BLaER1 treated with 17β-estradiol and CSF1 and Interleukin-3, amounts not matched to agents 10 nM and 100 nM (cell line): ENCODE measurements around the gene LARP1.
"Not testable (repeated sequence)": the region's sequence is repeated elsewhere in the genome, so short reads cannot be mapped to it uniquely, and the experiment has no call there.

Experiments
- H3K27ac ChIP-seq, 11 experiments: shearing (Covaris generic); formaldehyde crosslinking; 2 replicates each; pipeline ENCODE4 v1.8.1; 2022
- H3K27me3 ChIP-seq, 11 experiments: shearing (Covaris generic); formaldehyde crosslinking; 2 replicates each; pipeline ENCODE4 v1.8.1; 2022
- H3K36me3 ChIP-seq, 11 experiments: shearing (Covaris generic); formaldehyde crosslinking; 2 replicates each; pipeline ENCODE4 v1.8.1; 2022
- H3K4me1 ChIP-seq, 10 experiments: shearing (Covaris generic); formaldehyde crosslinking; 2 replicates each; pipeline ENCODE4 v1.8.1; 2022
- H3K4me2 ChIP-seq, 11 experiments: shearing (Covaris generic); formaldehyde crosslinking; 2 replicates each; pipeline ENCODE4 v1.8.1; 2022
- H3K4me3 ChIP-seq, 10 experiments: shearing (Covaris generic); formaldehyde crosslinking; 2 replicates each; pipeline ENCODE4 v1.8.1; 2022
- H3K9ac ChIP-seq, 11 experiments: shearing (Covaris generic); formaldehyde crosslinking; 2 replicates each; pipeline ENCODE4 v1.8.1; 2022
- H3K9me3 ChIP-seq, 11 experiments: shearing (Covaris generic); formaldehyde crosslinking; replicated peaks in 1 of 11; 2 replicates each; pipeline ENCODE4 v1.8.1; 2022
- H4K20me1 ChIP-seq, 11 experiments: shearing (Covaris generic); formaldehyde crosslinking; 2 replicates each; pipeline ENCODE4 v1.8.1; 2022
- Cebpa-rat ChIP-seq, 11 experiments: shearing (Covaris generic); IDR thresholded peaks; 2 replicates each; pipeline ENCODE4 v1.8.1; 2022

Gene LARP1

DNA sequence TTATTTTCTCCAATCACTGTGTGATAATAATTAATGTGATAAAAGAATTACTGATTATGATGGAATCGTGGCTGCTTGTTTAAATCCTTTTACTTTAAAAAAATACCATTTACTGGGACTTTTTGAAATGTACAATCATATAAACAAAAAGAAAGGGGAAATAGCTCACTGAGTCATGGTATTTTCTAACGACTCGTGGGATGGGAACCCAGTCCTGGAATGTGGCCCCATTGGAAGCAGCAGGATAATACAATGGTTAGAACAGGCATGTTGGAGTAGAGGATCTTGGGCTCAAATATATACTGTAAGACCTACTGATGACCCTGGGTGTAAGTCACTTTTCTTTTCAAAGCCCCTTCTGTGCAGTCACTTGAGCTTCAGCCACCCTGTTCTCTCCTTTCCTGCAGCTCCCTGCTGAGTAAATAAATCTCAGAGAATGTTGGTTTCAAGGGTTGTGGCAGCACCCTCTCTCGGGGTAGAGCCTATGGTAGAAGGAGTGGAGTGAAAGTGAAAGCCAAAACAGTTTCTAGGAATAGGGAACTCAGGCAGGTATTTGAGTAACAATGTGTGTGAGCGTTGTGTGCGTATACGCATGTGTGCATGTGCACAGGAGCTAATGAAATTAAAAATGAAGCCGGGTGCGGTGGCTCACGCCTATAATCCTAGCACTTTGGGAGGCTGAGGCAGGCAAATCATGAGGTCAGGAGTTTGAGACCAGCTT, 40.8 kb upstream of the LARP1 start:
- no peak overlapping the region for H3K9ac ChIP-seq
- no peak overlapping the region for H3K27ac ChIP-seq
- H3K27me3 ChIP-seq, result no peaks in the 10 kb centered on the region
- no peaks in the 10 kb centered on the region for H3K9me3 ChIP-seq
- H3K4me1 ChIP-seq, result peaks cover 0 to 16% (median 2%) of the 10 kb centered on the region in 10 experiments; a peak in 8 of 20 replicates
- no peak overlapping the region for H3K4me3 ChIP-seq
- no peak for TF ChIP-seq Cebpa-rat (IDR thresholded peaks at IDR 0.05)
- H3K36me3 ChIP-seq, result no peaks in the 10 kb centered on the region
- peak overlapping the region in 5 of 11 experiments; percentile 6 to 68 (median 42); a peak in 7 of 22 replicates for H3K4me2 ChIP-seq
- no peaks in the 10 kb centered on the region for H4K20me1 ChIP-seq

DNA sequence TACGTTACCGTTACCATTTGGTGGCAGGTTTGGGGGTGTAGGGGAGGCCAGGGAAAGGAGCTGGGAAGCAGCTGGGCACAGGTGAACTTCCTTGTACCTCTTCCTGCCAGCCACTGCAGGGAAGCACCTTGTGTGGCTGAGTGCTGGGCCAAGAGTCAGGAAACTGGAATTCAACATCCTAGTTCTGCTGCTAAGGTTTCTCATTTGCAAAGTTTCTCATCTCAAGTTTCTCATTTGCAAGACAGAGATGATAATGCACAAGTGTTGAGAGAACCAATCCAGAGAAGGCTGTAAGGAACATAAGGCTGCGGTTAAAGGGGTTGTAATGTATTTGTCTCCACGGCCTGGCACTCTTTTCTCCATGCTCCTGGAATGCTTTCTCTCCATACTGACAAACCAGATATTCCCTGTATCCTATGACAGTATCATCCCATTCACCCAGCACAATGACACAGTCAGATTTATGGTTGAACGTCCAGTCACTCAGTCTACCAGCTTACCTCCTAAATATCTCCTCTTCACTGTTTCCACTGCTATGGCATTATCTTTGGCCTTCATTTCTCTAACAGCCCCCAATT, 33.6 kb upstream of the LARP1 start:
- TF ChIP-seq Cebpa-rat (IDR thresholded peaks at IDR 0.05), result no peak
- Histone ChIP-seq H3K4me3 (no peak overlapping the region), H3K9ac (no peak overlapping the region), H3K27ac (no peak overlapping the region), H3K27me3 (no peaks in the 10 kb centered on the region), H3K4me1 (no peaks in the 10 kb centered on the region), H3K36me3 (no peaks in the 10 kb centered on the region), H4K20me1 (no peaks in the 10 kb centered on the region), H3K9me3 (no peaks in the 10 kb centered on the region), H3K4me2 (no peak overlapping the region)

DNA sequence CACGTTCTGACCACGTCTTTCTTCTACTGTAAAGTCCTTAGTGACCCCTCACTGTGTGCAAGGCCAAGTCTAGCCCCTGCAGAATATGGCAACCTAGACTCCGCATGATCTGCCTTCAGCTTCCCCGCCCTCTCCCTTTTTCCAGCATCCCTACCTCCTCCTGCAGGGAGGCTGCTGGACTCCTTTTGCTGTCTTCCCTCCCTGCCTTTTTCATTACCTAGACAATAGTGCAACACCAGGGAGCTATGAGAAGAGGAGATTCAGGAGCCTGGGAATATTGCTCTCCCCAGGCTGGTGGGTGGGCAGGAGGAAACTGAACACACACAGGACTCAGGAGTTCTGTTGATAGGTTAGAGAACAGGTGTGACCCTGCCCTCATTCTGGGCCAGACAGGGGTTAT, 33.1 kb upstream of the LARP1 start:
- no peak overlapping the region for H3K9ac ChIP-seq
- no peaks in the 10 kb centered on the region for H3K36me3 ChIP-seq
- no peaks in the 10 kb centered on the region for H4K20me1 ChIP-seq
- no peaks in the 10 kb centered on the region for H3K9me3 ChIP-seq
- no peak overlapping the region for H3K4me2 ChIP-seq
- no peak overlapping the region for H3K27ac ChIP-seq
- no peaks in the 10 kb centered on the region for H3K27me3 ChIP-seq
- no peak overlapping the region for H3K4me3 ChIP-seq
- TF ChIP-seq Cebpa-rat (IDR thresholded peaks at IDR 0.05), result no peak
- H3K4me1 ChIP-seq, result no peaks in the 10 kb centered on the region

DNA sequence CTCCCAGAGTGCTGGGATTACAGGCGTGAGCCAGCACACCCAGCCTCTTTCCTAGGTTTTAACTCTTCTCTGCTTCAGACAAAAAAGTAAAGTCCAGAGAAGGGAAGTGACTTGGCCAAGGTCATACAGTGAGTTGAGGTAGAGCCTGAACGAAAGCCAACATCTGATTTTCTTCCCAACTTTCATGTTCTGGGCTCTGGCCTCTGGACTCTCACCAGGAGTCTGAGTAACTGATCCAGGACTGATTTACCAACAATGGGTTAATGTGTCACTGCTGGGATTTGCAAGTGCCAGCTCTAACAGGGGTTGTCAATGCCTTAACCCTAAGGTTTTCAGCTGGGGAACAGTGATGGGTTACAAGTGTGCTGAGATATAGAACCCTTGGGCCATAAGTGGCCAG, 32.2 kb upstream of the LARP1 start:
- H3K9ac ChIP-seq, result no peak overlapping the region
- no peaks in the 10 kb centered on the region for H4K20me1 ChIP-seq
- H3K27me3 ChIP-seq, result no peaks in the 10 kb centered on the region
- no peaks in the 10 kb centered on the region for H3K9me3 ChIP-seq
- no peak overlapping the region for H3K27ac ChIP-seq
- no peaks in the 10 kb centered on the region for H3K36me3 ChIP-seq
- TF ChIP-seq Cebpa-rat (IDR thresholded peaks at IDR 0.05), result no peak
- no peak overlapping the region for H3K4me3 ChIP-seq
- no peaks in the 10 kb centered on the region for H3K4me1 ChIP-seq
- H3K4me2 ChIP-seq, result no peak overlapping the region

DNA sequence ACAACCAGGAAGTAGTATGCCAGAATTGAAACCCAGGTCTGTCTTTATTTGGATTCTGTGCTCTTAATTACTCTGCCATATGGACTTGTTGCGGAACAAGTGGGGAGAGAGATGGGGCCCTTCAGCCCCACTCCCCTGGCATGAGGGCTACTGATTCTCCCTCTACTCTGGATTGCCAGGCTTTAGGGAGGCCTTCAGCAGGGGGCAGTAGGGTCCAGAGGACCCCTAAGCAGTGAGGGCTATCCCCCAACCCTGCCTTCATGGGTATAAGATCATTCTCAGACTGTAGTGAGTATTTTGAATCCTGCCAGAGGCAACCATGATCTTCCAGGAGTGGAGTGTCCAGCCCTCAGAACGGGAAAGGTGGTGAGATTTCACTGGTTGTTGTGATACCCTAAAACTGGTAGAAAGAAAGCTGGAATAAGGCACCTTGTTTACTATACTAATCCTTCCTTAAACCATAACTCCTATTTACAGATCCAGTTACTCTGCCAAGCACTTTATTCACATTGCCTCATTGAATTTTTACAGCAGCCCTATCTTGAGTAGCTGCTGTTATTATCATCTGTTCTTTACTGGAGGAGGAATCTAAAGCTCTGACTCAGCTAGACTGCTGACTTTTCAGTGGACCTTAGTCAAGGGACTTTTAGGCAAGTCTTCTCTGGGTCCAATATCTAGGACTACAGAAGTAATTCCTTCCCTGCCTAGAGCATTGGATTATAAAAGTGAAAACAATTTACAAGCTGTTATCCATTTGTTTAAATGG, 31.3 kb upstream of the LARP1 start:
- Histone ChIP-seq H3K4me1 (no peaks in the 10 kb centered on the region), H4K20me1 (no peaks in the 10 kb centered on the region), H3K27me3 (no peaks in the 10 kb centered on the region), H3K4me3 (no peak overlapping the region), H3K9me3 (no peaks in the 10 kb centered on the region), H3K9ac (no peak overlapping the region), H3K4me2 (no peak overlapping the region), H3K36me3 (no peaks in the 10 kb centered on the region), H3K27ac (no peak overlapping the region)
- no peak for TF ChIP-seq Cebpa-rat (IDR thresholded peaks at IDR 0.05)

DNA sequence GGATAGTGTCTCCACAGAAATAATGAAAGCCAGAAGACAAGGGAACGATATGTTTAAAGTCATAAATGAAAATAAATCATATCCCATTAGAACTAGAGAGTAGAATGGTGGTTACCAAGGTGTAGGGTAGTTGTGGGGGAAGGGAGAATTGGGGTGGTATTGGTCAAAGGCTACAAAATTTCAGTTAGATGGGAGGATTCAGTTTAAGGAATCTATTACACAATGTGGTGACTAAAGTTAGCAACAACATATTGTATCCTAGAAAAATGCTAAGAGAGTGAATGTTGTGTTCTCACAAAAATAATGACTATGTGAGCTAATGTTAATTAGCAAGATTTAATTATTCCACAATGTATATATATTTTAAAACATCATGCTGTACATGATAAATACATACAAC, 27.8 kb upstream of the LARP1 start:
- Histone ChIP-seq H3K9me3 (no peaks in the 10 kb centered on the region), H3K27ac (no peak overlapping the region), H3K4me2 (no peak overlapping the region), H4K20me1 (no peaks in the 10 kb centered on the region), H3K36me3 (no peaks in the 10 kb centered on the region), H3K4me3 (no peak overlapping the region), H3K4me1 (no peaks in the 10 kb centered on the region), H3K9ac (no peak overlapping the region), H3K27me3 (no peaks in the 10 kb centered on the region)
- no peak for TF ChIP-seq Cebpa-rat (IDR thresholded peaks at IDR 0.05)

DNA sequence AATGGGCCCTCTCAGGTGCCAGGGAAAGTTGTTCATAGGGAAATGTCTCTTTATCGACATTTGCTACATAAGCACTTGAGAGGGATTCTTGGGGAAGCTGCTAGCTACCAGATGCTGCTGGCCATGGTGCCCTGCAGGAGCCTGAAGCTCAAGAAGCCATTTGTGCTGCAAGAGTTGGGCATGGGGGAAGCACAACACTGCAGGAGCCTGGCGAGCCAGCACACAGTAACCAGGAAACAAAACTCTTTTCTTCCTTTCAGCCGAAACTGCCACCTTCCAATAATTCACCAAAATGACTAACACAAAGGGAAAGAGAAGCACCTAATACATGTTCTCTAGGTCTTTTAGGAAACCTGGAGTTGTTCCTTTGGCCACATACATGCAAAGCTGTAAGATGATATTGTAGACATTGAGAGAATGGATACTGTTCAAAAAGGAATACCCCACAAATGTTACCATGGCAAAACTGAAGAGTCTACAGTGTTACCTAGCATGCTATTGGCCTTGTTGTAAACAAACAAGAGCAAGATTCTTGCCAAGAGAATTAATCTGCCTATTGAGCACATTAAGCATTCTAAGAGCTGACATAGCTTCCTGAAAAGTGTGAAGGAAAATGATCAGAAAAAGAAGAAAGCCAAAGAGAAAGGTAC, 26.1 kb upstream of the LARP1 start:
- Histone ChIP-seq H3K4me2 (no peak overlapping the region), H3K4me1 (peaks cover 0 to 5% (median 0%) of the 10 kb centered on the region in 10 experiments; a peak in 4 of 20 replicates), H3K27me3 (no peaks in the 10 kb centered on the region), H3K27ac (no peak overlapping the region), H3K9ac (no peak overlapping the region), H3K36me3 (no peaks in the 10 kb centered on the region), H3K4me3 (no peak overlapping the region), H4K20me1 (no peaks in the 10 kb centered on the region), H3K9me3 (no peaks in the 10 kb centered on the region)
- no peak for TF ChIP-seq Cebpa-rat (IDR thresholded peaks at IDR 0.05)

DNA sequence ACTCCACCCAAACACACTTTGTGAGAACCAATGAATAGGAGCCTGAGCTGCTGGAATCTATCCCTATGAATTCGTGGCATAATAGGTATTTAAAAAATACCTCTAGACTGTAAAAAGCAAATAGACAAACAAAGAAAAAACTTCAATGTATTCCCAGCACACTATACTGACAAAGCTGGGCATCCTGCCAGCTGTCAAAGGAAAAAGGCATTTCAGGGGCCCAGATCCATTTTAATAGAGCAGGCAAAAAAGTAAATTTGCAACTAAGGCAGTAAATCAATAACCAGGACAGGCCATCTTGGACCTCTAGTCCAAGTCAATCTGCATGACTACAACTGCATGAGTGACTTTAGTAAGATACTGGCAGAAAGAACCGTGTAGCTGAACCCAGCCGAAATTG, 25.6 kb upstream of the LARP1 start:
- no peak overlapping the region for H3K4me3 ChIP-seq
- no peaks in the 10 kb centered on the region for H3K36me3 ChIP-seq
- peaks cover 0 to 10% (median 0%) of the 10 kb centered on the region in 10 experiments; a peak in 5 of 20 replicates for H3K4me1 ChIP-seq
- no peaks in the 10 kb centered on the region for H3K9me3 ChIP-seq
- no peaks in the 10 kb centered on the region for H3K27me3 ChIP-seq
- no peak overlapping the region for H3K4me2 ChIP-seq
- H4K20me1 ChIP-seq, result no peaks in the 10 kb centered on the region
- no peak overlapping the region for H3K9ac ChIP-seq
- TF ChIP-seq Cebpa-rat (IDR thresholded peaks at IDR 0.05), result no peak
- no peak overlapping the region for H3K27ac ChIP-seq

DNA sequence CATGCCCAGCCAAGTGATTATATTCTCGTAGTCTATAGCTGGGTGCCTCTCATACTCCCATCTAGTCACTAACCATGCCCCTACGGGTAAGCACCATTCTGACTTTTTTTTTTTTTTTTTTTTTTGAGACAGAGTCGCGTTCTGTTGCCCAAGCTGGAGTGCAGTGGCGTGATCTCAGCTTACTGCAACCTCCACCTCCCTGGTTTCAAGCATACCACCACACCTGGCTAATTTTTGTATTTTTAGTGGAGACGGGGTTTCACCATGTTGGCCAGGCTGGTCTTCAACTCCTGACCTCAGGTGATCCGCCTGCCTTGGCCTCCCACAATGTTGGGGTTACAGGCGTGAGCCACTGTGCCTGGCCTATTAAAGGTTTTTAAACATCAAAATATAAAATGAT, 24.4 kb upstream of the LARP1 start:
- not testable (repeated sequence) for H3K4me3 ChIP-seq, H3K9me3 ChIP-seq, H3K36me3 ChIP-seq, H3K4me2 ChIP-seq, H3K9ac ChIP-seq, H3K27ac ChIP-seq, H4K20me1 ChIP-seq, H3K27me3 ChIP-seq
- peaks cover 0 to 16% (median 0%) of the 10 kb centered on the region in 10 experiments; a peak in 5 of 20 replicates for H3K4me1 ChIP-seq
